H9 (cell line): ENCODE results near the gene ITGBL1. TPM values are rescaled to one million over a fixed set of nuclear protein-coding genes. Genes with fewer than 3 reads are reported as not detected.

ENCODE experiments used
- DNase-seq: peaks from one replicate; pipeline ENCODE4 v3.0.0-alpha.2; 2017
- H2AFZ ChIP-seq: one replicate; pipeline ENCODE4 v1.6.1; 2013; ENCODE audit warnings: mild to moderate bottlenecking, low read length, control low read depth, moderate library complexity
- H2AK5ac ChIP-seq: 2 replicates; pipeline ENCODE4 v1.6.1; 2013; ENCODE audit warnings: low read length, control low read depth, mixed read lengths; ENCODE audit not compliant: insufficient read length
- H2BK120ac ChIP-seq: one replicate; pipeline ENCODE4 v1.6.1; 2013; ENCODE audit warnings: low read depth, mild to moderate bottlenecking, low read length, control low read depth, inconsistent platforms; ENCODE audit not compliant: poor library complexity, severe bottlenecking
- H2BK12ac ChIP-seq: 2 replicates; pipeline ENCODE4 v1.6.1; 2013; ENCODE audit warnings: low read length, control low read depth, mixed read lengths, low read depth; ENCODE audit not compliant: insufficient read length
- H2BK15ac ChIP-seq: 2 replicates; pipeline ENCODE4 v1.6.1; 2013; ENCODE audit warnings: low read depth, low read length, control low read depth
- H2BK20ac ChIP-seq: one replicate; pipeline ENCODE4 v1.6.1; 2013; ENCODE audit warnings: low read depth, mild to moderate bottlenecking, low read length, control low read depth, inconsistent platforms; ENCODE audit not compliant: poor library complexity, severe bottlenecking
- H2BK5ac ChIP-seq: 2 replicates; pipeline ENCODE4 v1.6.1; 2013; ENCODE audit warnings: low read length, control low read depth, mixed read lengths; ENCODE audit not compliant: insufficient read length
- H3K14ac ChIP-seq: 2 replicates; pipeline ENCODE4 v1.6.1; 2013; ENCODE audit warnings: low read length, control low read depth; ENCODE audit not compliant: insufficient read depth
- H3K18ac ChIP-seq: 2 replicates; pipeline ENCODE4 v1.6.1; 2013; ENCODE audit warnings: low read depth, mild to moderate bottlenecking, mixed read lengths, low read length, control low read depth; ENCODE audit not compliant: insufficient read length
- H3K23ac ChIP-seq: 2 replicates; pipeline ENCODE4 v1.6.1; 2013; ENCODE audit warnings: low read length, control low read depth, mixed read lengths, low read depth; ENCODE audit not compliant: insufficient read length
- H3K23me2 ChIP-seq: 2 replicates; pipeline ENCODE4 v1.6.1; 2013; ENCODE audit warnings: low read depth, mild to moderate bottlenecking, mixed read lengths, low read length, control low read depth; ENCODE audit not compliant: insufficient read length, poor library complexity, severe bottlenecking
- H3K27ac ChIP-seq: 2 replicates; pipeline ENCODE4 v1.5.1; 2013; ENCODE audit warnings: low read length, control low read depth, mixed read lengths, low read depth; ENCODE audit not compliant: insufficient read length
- H3K27me3 ChIP-seq: 2 replicates; pipeline ENCODE4 v1.6.1; 2013; ENCODE audit warnings: low read length, control low read depth, inconsistent platforms; ENCODE audit not compliant: insufficient read depth
- H3K4ac ChIP-seq: 2 replicates; pipeline ENCODE4 v1.6.1; 2013; ENCODE audit warnings: low read depth, mild to moderate bottlenecking, control low read depth, inconsistent platforms, low read length, moderate library complexity
- H3K4me1 ChIP-seq: 2 replicates; pipeline ENCODE4 v1.6.1; 2013; ENCODE audit warnings: low read length, control low read depth, inconsistent platforms; ENCODE audit not compliant: insufficient read depth
- H3K4me2 ChIP-seq: 2 replicates; pipeline ENCODE4 v1.6.1; 2013; ENCODE audit warnings: low read length, control low read depth, mixed read lengths; ENCODE audit not compliant: insufficient read length, insufficient read depth
- H3K56ac ChIP-seq: 2 replicates; pipeline ENCODE4 v1.6.1; 2013; ENCODE audit warnings: low read depth, mild to moderate bottlenecking, mixed read lengths, low read length, control low read depth; ENCODE audit not compliant: insufficient read length
- H3K79me1 ChIP-seq: 2 replicates; pipeline ENCODE4 v1.6.1; 2013; ENCODE audit warnings: low read depth, mild to moderate bottlenecking, moderate library complexity, low read length, control low read depth, inconsistent platforms; ENCODE audit not compliant: insufficient read depth, poor library complexity, severe bottlenecking
- H3K79me2 ChIP-seq: 2 replicates; pipeline ENCODE4 v1.6.1; 2013; ENCODE audit warnings: low read length, control low read depth, inconsistent platforms; ENCODE audit not compliant: insufficient read depth
- H3K9ac ChIP-seq: 2 replicates; pipeline ENCODE4 v1.6.1; 2013; ENCODE audit warnings: low read length, control low read depth, mixed read lengths; ENCODE audit not compliant: insufficient read length; ENCODE audit errors: extremely low read depth
- H3K9me3 ChIP-seq: one replicate; pipeline ENCODE4 v1.6.1; 2013; ENCODE audit warnings: low read depth, low read length, inconsistent platforms; ENCODE audit not compliant: control insufficient read depth
- H3T11ph ChIP-seq: one replicate; pipeline ENCODE4 v1.6.1; 2013; ENCODE audit warnings: mild to moderate bottlenecking, low read length, control low read depth, inconsistent platforms
- H4K20me1 ChIP-seq: one replicate; pipeline ENCODE4 v1.6.1; 2013; ENCODE audit not compliant: control insufficient read depth, insufficient read length, insufficient read depth
- H4K5ac ChIP-seq: 2 replicates; pipeline ENCODE4 v1.6.1; 2013; ENCODE audit warnings: low read depth, mild to moderate bottlenecking, mixed read lengths, low read length, control low read depth; ENCODE audit not compliant: insufficient read length
- H4K8ac ChIP-seq: replicated peaks from 2 replicates; pipeline ENCODE4 v1.6.1; 2013; ENCODE audit warnings: low read length, control low read depth, mixed read lengths, low read depth; ENCODE audit not compliant: insufficient read length
- H4K91ac ChIP-seq: 2 replicates; pipeline ENCODE4 v1.6.1; 2013; ENCODE audit warnings: low read depth, mild to moderate bottlenecking, moderate library complexity, mixed read lengths, low read length, control low read depth; ENCODE audit not compliant: insufficient read length
- H3K27ac Mint-ChIP-seq, 3 experiments: 2 replicates in 2 of 3; 3 replicates in 1 of 3; pipeline ENCODE4 v1.8.0; 2020 to 2021; ENCODE audit warnings: mixed read lengths in 3 of 3, mild to moderate bottlenecking in 1 of 3, moderate library complexity in 1 of 3
- H3K27me3 Mint-ChIP-seq: 2 replicates; pipeline ENCODE4 v1.8.0; 2021; ENCODE audit warnings: low read depth, mild to moderate bottlenecking, moderate library complexity, mixed read lengths
- H3K36me3 Mint-ChIP-seq, 3 experiments: 2 replicates in 2 of 3; 3 replicates in 1 of 3; pipeline ENCODE4 v1.8.0; 2020 to 2021; ENCODE audit warnings: low read depth in 3 of 3, mixed read lengths in 3 of 3; ENCODE audit not compliant: insufficient read depth in 1 of 3
- H3K4me1 Mint-ChIP-seq, 2 experiments: 2 replicates each; pipeline ENCODE4 v1.8.0; 2020; ENCODE audit warnings: mixed read lengths in 2 of 2
- H3K4me3 Mint-ChIP-seq, 2 experiments: 2 replicates in 1 of 2; 3 replicates in 1 of 2; pipeline ENCODE4 v1.8.0; 2020 to 2021; ENCODE audit warnings: mild to moderate bottlenecking in 2 of 2, mixed read lengths in 2 of 2, moderate library complexity in 1 of 2
- H3K9me3 Mint-ChIP-seq, 2 experiments: 2 replicates in 1 of 2; 3 replicates in 1 of 2; pipeline ENCODE4 v1.8.0; 2020; ENCODE audit warnings: mild to moderate bottlenecking in 2 of 2, mixed read lengths in 2 of 2, moderate library complexity in 1 of 2
- WGBS: extraction: QIAGEN DNeasy Blood & Tissue Kit; methylation state at CpG from one replicate; pipeline ENCODE4 v1.1.7; 2013; ENCODE audit warnings: missing lambda C conversion rate, low lambda C conversion rate, mixed read lengths; ENCODE audit not compliant: insufficient read length; ENCODE audit errors: extremely low coverage; 5-methylcytosine and 5-hydroxymethylcytosine counted together
- total RNA-seq: library from RNA; stranded (reverse); gene quantifications from 2 replicates; pipeline ENCODE4 v1.2.1, GENCODE V29; 2021
- TF ChIP-seq, protein P1 (sequence below): fragments of 200-600 bp; sonication (generic); conservative IDR thresholded peaks from 3 replicates; pipeline ENCODE4 v1.8.0; 2021; ENCODE audit warnings: antibody characterized with exemption, mild to moderate bottlenecking

Gene ITGBL1
- total RNA-seq, 1 experiment from 2014 or later: not detected

DNA sequence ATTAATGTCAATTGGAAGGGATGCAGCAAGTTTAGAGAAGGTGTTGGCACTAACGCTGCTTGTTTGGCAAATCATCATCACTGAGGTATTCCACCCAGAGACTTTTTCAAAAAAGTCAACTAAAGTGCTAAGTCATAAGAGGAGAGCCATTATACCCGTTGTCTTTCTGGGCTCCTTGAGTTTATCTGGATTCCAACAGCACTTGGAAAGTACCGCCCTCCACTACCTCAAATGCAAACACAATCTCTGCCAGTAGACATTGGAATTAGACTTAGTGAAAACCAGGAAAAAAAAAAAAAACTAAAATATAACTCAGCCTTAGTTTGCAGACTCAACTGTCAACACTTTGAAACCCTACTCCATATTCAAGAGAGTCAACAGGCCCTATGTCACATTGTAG is 266.0 kb downstream of the ITGBL1 start:
- Mint-ChIP-seq H3K9me3 (no peaks in the 10 kb centered on the region), H3K27ac (no peak overlapping the region), H3K4me3 (no peak overlapping the region), H3K27me3 (no peaks in the 10 kb centered on the region), H3K36me3 (no peaks in the 10 kb centered on the region), H3K4me1 (no peaks in the 10 kb centered on the region)
- H3K14ac ChIP-seq: no peak overlapping the region
- no peak overlapping the region for H4K8ac ChIP-seq
- no peak overlapping the region for H2BK120ac ChIP-seq
- no CpG with 5 or more reads among the region's 3 CpGs for whole genome bisulfite sequencing
- H4K91ac ChIP-seq: no peak overlapping the region
- H2BK15ac ChIP-seq: no peak overlapping the region
- H3K56ac ChIP-seq: no peak overlapping the region
- no peak overlapping the region for H3K9ac ChIP-seq
- no peaks in the 10 kb centered on the region for H3K9me3 ChIP-seq
- TF ChIP-seq, protein P1, sequence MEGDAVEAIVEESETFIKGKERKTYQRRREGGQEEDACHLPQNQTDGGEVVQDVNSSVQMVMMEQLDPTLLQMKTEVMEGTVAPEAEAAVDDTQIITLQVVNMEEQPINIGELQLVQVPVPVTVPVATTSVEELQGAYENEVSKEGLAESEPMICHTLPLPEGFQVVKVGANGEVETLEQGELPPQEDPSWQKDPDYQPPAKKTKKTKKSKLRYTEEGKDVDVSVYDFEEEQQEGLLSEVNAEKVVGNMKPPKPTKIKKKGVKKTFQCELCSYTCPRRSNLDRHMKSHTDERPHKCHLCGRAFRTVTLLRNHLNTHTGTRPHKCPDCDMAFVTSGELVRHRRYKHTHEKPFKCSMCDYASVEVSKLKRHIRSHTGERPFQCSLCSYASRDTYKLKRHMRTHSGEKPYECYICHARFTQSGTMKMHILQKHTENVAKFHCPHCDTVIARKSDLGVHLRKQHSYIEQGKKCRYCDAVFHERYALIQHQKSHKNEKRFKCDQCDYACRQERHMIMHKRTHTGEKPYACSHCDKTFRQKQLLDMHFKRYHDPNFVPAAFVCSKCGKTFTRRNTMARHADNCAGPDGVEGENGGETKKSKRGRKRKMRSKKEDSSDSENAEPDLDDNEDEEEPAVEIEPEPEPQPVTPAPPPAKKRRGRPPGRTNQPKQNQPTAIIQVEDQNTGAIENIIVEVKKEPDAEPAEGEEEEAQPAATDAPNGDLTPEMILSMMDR: no peak
- H3K27ac ChIP-seq: no peak overlapping the region
- H2AFZ ChIP-seq: no peak overlapping the region
- H2BK12ac ChIP-seq: no peak overlapping the region
- no peak overlapping the region for H3K23ac ChIP-seq
- no peak overlapping the region for H4K5ac ChIP-seq
- H3K23me2 ChIP-seq: no peaks in the 10 kb centered on the region
- H2BK20ac ChIP-seq: no peak overlapping the region
- DNase-seq: no peak
- H3K4ac ChIP-seq: no peak overlapping the region
- H2BK5ac ChIP-seq: no peak overlapping the region
- H3K18ac ChIP-seq: no peak overlapping the region
- H3K4me2 ChIP-seq: no peak overlapping the region
- H3K79me2 ChIP-seq: no peaks in the 10 kb centered on the region
- no peak overlapping the region for H3T11ph ChIP-seq
- no peak overlapping the region for H2AK5ac ChIP-seq
- H3K79me1 ChIP-seq: no peaks in the 10 kb centered on the region
- no peaks in the 10 kb centered on the region for H3K27me3 ChIP-seq
- no peaks in the 10 kb centered on the region for H4K20me1 ChIP-seq
- H3K4me1 ChIP-seq: no peaks in the 10 kb centered on the region
